Measurements from ENCODE around the gene SESTD1. TPM values are rescaled to one million over a fixed set of nuclear protein-coding genes. Genes with fewer than 3 reads are reported as not detected.
A peak's percentile ranks its signal among the peaks of the same experiment; 100 is the strongest.

SESTD1 gene
- 15.4 TPM for total RNA-seq

GRCh38 chr2:179264368-179265081 lies at the start of gene SESTD1:
SESTD1 (minus strand) TSS chr2:179264832; CDS start chr2:179191841, 72,991 bp downstream.
- H3K27me3 ChIP-seq, result no peaks in the 10 kb centered on the region
- H3K4me1 ChIP-seq, result peaks cover 0 to 27% of the 10 kb centered on the region in 2 donors
- TF ChIP-seq CTCF (IDR thresholded peaks at IDR 0.05), result peak in 1 of 3 experiments; percentile 36
- H3K4me3 ChIP-seq, result peak within 1 kb of the TSS; percentile 84 to 98
- no peaks in the 10 kb centered on the region for H3K36me3 ChIP-seq
- no peaks in the 10 kb centered on the region for H3K9me3 ChIP-seq
- intact Hi-C loops (cut with DNase I), result loop anchor here (5.0 to 10.0 kb wide), 3 partner anchors 42 to 400 kb away; no protein-coding TSS in a partner anchor
- DNase-seq (ENCODE audit: low spot score in 2 of 2), result peak in 1 of 2 donors; percentile 87
- peak within 1 kb of the TSS; percentile 92 to 94 for H3K27ac ChIP-seq

GRCh38 chr2:179313057-179313456 lies 48.4 kb upstream of the SESTD1 start:
- no peak for DNase-seq (ENCODE audit: low spot score in 2 of 2)
- no peak for TF ChIP-seq CTCF (IDR thresholded peaks at IDR 0.05)
- Histone ChIP-seq H3K9me3 (no peaks in the 10 kb centered on the region), H3K4me3 (no peak overlapping the region), H3K36me3 (no peaks in the 10 kb centered on the region), H3K4me1 (no peaks in the 10 kb centered on the region), H3K27me3 (no peaks in the 10 kb centered on the region), H3K27ac (no peak overlapping the region)
- intact Hi-C loops (cut with DNase I), result no loop called here

GRCh38 chr2:179311101-179311500 lies 46.5 kb upstream of the SESTD1 start:
- Histone ChIP-seq H3K36me3 (no peaks in the 10 kb centered on the region), H3K27me3 (no peaks in the 10 kb centered on the region), H3K4me3 (no peak overlapping the region), H3K4me1 (no peaks in the 10 kb centered on the region), H3K27ac (no peak overlapping the region), H3K9me3 (no peaks in the 10 kb centered on the region)
- DNase-seq (ENCODE audit: low spot score in 2 of 2), result no peak
- TF ChIP-seq CTCF (IDR thresholded peaks at IDR 0.05), result no peak
- intact Hi-C loops (cut with DNase I), result no loop called here

- H3K4me1 ChIP-seq, result no peaks in the 10 kb centered on the region
- no peaks in the 10 kb centered on the region for H3K27me3 ChIP-seq
- TF ChIP-seq CTCF (IDR thresholded peaks at IDR 0.05), result no peak
- no peaks in the 10 kb centered on the region for H3K36me3 ChIP-seq
- H3K27ac ChIP-seq, result no peak overlapping the region
- DNase-seq (ENCODE audit: low spot score in 2 of 2), result no peak
- H3K4me3 ChIP-seq, result no peak overlapping the region
- intact Hi-C loops (cut with DNase I), result no loop called here
- H3K9me3 ChIP-seq, result no peaks in the 10 kb centered on the region
These were observed 43.2 kb upstream of the SESTD1 start for GRCh38 chr2:179307616-179308371.

- no peaks in the 10 kb centered on the region for H3K9me3 ChIP-seq
- DNase-seq (ENCODE audit: low spot score in 2 of 2), result no peak
- H3K27ac ChIP-seq, result no peak overlapping the region
- H3K36me3 ChIP-seq, result no peaks in the 10 kb centered on the region
- H3K4me1 ChIP-seq, result no peaks in the 10 kb centered on the region
- H3K27me3 ChIP-seq, result no peaks in the 10 kb centered on the region
- intact Hi-C loops (cut with DNase I), result no loop called here
- TF ChIP-seq CTCF (IDR thresholded peaks at IDR 0.05), result no peak
- H3K4me3 ChIP-seq, result no peak overlapping the region
These were observed 40.5 kb upstream of the SESTD1 start for GRCh38 chr2:179305125-179305524.
